Measurements from ENCODE around the gene MORF4L1. TPM values are rescaled to one million over a fixed set of nuclear protein-coding genes. Genes with fewer than 3 reads are reported as not detected.

The MORF4L1 gene
- total and polyA plus RNA-seq, 11 donors, result 162 to 549 (median 328) TPM

DNA sequence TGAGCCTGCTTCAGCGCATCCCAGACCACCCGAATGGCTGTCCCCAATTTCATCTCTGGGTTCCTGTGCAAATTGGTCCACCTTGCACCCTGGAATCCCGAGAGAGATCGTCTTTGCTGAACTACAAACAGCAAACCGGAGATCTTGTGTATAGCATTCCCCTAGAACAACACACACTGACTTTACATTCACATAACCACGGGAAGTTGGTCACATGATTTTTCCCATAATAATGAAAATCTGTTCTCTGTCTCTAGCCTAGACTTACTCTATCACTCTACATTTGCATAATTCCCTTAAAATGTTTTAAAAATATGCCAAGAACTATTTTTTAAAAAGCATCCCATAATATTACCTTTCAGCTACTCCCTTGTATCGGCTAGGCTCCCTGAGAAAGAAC, 37.6 kb downstream of the MORF4L1 start:
- ATAC-seq (no peak), DNase-seq (no peak)
- H3K27ac ChIP-seq, result peak overlapping the region in 1 of 12 donors; percentile 33
- TF ChIP-seq, protein P1, sequence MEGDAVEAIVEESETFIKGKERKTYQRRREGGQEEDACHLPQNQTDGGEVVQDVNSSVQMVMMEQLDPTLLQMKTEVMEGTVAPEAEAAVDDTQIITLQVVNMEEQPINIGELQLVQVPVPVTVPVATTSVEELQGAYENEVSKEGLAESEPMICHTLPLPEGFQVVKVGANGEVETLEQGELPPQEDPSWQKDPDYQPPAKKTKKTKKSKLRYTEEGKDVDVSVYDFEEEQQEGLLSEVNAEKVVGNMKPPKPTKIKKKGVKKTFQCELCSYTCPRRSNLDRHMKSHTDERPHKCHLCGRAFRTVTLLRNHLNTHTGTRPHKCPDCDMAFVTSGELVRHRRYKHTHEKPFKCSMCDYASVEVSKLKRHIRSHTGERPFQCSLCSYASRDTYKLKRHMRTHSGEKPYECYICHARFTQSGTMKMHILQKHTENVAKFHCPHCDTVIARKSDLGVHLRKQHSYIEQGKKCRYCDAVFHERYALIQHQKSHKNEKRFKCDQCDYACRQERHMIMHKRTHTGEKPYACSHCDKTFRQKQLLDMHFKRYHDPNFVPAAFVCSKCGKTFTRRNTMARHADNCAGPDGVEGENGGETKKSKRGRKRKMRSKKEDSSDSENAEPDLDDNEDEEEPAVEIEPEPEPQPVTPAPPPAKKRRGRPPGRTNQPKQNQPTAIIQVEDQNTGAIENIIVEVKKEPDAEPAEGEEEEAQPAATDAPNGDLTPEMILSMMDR (IDR thresholded peaks at IDR 0.05), result no peak
- TF ChIP-seq POLR2A (IDR thresholded peaks at IDR 0.05), result no peak
- H3K9me3 ChIP-seq, result no peaks in the 10 kb centered on the region
- H3K4me1 ChIP-seq, result peaks cover 0 to 64% (median 41%) of the 10 kb centered on the region in 12 donors
- intact Hi-C loops (cut with DNase I), result loop anchor here (1.0 to 10.0 kb wide), 8 partner anchors 69 to 277 kb away; no protein-coding TSS in a partner anchor
- WGBS, 4 donors, result 79 to 83% (median 80%) methylated on average over 7 of the region's 7 CpGs
- no peaks in the 10 kb centered on the region for H3K27me3 ChIP-seq
- H3K36me3 ChIP-seq, result peaks cover 0 to 93% (median 72%) of the 10 kb centered on the region in 9 donors
- H3K4me3 ChIP-seq, result no peak overlapping the region

DNA sequence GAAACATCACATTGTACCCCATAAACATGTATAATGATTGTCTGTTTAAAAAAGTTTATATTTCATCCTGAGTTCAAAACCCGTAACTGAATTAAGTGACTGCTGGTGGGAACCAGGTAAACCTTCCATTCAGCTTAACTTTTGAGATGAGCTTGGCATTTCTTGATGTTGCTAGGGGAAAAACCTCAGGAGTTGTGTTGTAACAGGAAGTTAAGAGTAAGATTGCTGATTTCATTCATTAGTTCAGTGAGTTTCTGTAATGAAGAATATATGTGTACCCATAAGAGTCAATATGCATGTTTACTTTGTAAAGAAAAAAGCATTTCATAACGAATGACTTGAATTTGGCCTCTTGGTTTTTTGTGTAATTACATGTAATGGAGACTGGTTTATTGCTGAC, 39.6 kb downstream of the MORF4L1 start:
- WGBS, 4 donors, result 84 to 95% (median 92%) methylated on average over 2 of the region's 2 CpGs
- DNase-seq (no peak), ATAC-seq (no peak)
- Histone ChIP-seq H3K9me3 (no peaks in the 10 kb centered on the region), H3K36me3 (peaks cover 0 to 77% (median 55%) of the 10 kb centered on the region in 9 donors), H3K4me1 (peaks cover 0 to 76% (median 34%) of the 10 kb centered on the region in 12 donors), H3K4me3 (no peak overlapping the region), H3K27me3 (no peaks in the 10 kb centered on the region), H3K27ac (peak overlapping the region in 1 of 12 donors; percentile 2)
- no peak for TF ChIP-seq POLR2A (IDR thresholded peaks at IDR 0.05)
- TF ChIP-seq, protein P1 (IDR thresholded peaks at IDR 0.05), result no peak
- intact Hi-C loops (cut with DNase I), result loop anchor here in 8 of 10 donors (5.0 to 10.0 kb wide), 5 partner anchors 70 to 275 kb away; no protein-coding TSS in a partner anchor

DNA sequence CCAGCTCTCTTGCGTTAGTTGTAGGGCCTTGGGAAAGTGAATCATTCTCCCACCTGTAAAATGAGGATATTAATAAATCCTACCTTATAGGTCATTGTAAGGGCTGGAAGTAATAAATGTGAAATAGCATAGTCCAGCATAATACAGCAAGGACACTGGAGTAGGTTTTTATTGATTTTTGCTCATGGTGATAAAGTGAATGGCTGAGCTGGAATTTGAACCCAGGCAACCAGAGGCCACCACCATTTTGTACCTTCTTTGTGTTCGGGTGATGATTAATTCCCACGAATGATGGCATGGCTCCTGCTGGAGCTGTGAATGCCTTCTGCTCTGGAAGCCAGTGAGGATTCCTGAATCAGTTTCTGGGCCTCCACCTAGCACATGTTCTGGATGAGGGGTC, 40.3 kb downstream of the MORF4L1 start:
- H3K27ac ChIP-seq, result peak overlapping the region in 1 of 12 donors; percentile 82
- H3K36me3 ChIP-seq, result peaks cover 0 to 78% (median 52%) of the 10 kb centered on the region in 9 donors
- H3K27me3 ChIP-seq, result no peaks in the 10 kb centered on the region
- H3K9me3 ChIP-seq, result no peaks in the 10 kb centered on the region
- intact Hi-C loops (cut with DNase I), result loop anchor here in 8 of 10 donors (5.0 to 10.0 kb wide), 5 partner anchors 69 to 274 kb away; no protein-coding TSS in a partner anchor
- H3K4me1 ChIP-seq, result peaks cover 0 to 77% (median 33%) of the 10 kb centered on the region in 12 donors
- TF ChIP-seq, protein P1 (IDR thresholded peaks at IDR 0.05), result no peak
- TF ChIP-seq POLR2A (IDR thresholded peaks at IDR 0.05), result no peak
- WGBS, 4 donors, result 82 to 95% (median 94%) methylated on average over 3 of the region's 3 CpGs
- ATAC-seq (no peak), DNase-seq (no peak)
- H3K4me3 ChIP-seq, result no peak overlapping the region

DNA sequence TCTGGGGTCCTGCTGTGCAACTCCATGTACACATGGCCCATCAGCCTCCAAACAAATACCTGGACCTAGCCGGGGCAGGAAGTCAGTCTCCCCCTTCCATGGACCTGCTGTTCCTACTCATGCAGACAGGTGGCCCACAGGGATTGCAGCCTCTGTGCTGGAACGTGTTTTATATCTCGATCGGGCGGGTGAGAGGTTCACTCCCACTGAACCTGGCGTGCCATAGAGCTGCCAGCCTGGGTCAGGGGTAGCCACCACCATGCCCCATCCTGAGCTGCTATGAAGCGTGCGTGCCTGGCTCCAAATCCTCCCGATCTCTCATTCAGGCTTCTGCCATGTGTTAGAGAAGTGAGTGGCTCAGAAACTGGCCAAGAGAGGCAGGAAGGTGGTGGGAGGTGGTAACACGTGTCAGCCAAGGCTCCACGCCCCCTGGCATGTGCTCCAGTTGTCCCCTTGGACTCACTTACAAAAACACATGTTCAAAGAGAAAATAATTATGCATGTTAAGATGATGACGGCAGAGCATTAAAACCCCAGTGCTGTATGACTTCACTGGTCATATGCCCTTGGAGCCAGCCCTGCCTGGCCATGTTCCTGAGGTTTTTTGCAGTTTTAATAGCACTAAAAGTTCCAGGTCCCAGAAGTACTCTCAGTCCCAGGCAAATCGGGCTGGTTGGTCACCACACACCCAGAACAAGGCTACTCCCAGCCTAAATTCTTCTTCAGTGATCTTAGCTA, 41.5 kb downstream of the MORF4L1 start:
- WGBS, 4 donors, result 40 to 57% (median 43%) methylated on average over 9 to 13 of the region's 13 CpGs
- Histone ChIP-seq H3K4me3 (no peak overlapping the region), H3K4me1 (peaks cover 0 to 76% (median 26%) of the 10 kb centered on the region in 12 donors), H3K27ac (peak overlapping the region in 4 of 12 donors; percentile 27 to 82 (median 62)), H3K36me3 (peaks cover 0 to 76% (median 59%) of the 10 kb centered on the region in 9 donors), H3K9me3 (no peaks in the 10 kb centered on the region), H3K27me3 (no peaks in the 10 kb centered on the region)
- peak in 1 of 5 donors; percentile 57 for DNase-seq
- peak; percentile 35 to 66 (median 53) for ATAC-seq
- intact Hi-C loops (cut with DNase I), result loop anchor here in 8 of 10 donors (5.0 to 10.0 kb wide), 5 partner anchors 68 to 273 kb away; no protein-coding TSS in a partner anchor
- TF ChIP-seq POLR2A (IDR thresholded peaks at IDR 0.05), result no peak
- TF ChIP-seq, protein P1 (IDR thresholded peaks at IDR 0.05), result peak; percentile 17 to 64 (median 53)

Measured in heart left ventricle (tissue), 16 donors.